ENCODE data around the gene FMO5.
"Not testable (repeated sequence)": the region's sequence is repeated elsewhere in the genome, so short reads cannot be mapped to it uniquely, and the experiment has no call there.

FMO5 gene

GRCh38 chr1:147204080-147204479 is 21.1 kb downstream of the FMO5 start:
- DNase-seq = no peak

- no peak for DNase-seq
These were observed 22.6 kb downstream of the FMO5 start for GRCh38 chr1:147202576-147202975.

GRCh38 chr1:147201786-147202185 is 23.4 kb downstream of the FMO5 start:
- DNase-seq = no peak

GRCh38 chr1:147201276-147201675 is 23.9 kb downstream of the FMO5 start:
- no peak for DNase-seq

- not testable (repeated sequence) for DNase-seq
These were observed 27.8 kb downstream of the FMO5 start for GRCh38 chr1:147197324-147197723.

GRCh38 chr1:147189514-147189913 is 35.6 kb downstream of the FMO5 start:
- DNase-seq = no peak

- DNase-seq = peak; percentile 74
These were observed 39.7 kb downstream of the FMO5 start for GRCh38 chr1:147185432-147185831.

GRCh38 chr1:147177611-147178380 is 47.3 kb downstream of the FMO5 start:
- no peak for DNase-seq

GRCh38 chr1:147172168-147173016 is 52.7 kb downstream of the FMO5 start, which contains the start of gene PRKAB2:
TSS of gene PRKAB2 (minus strand) at chr1:147172470. CDS start at chr1:147172144, 326 bp downstream.
- peak; percentile 90 for DNase-seq

- no peak for DNase-seq
These were observed 53.6 kb downstream of the FMO5 start for GRCh38 chr1:147171399-147172167.

GRCh38 chr1:147169840-147170674 is 55.1 kb downstream of the FMO5 start:
- no peak for DNase-seq

- DNase-seq = no peak
These were observed 56.0 kb downstream of the FMO5 start for GRCh38 chr1:147169171-147169570.

- DNase-seq = peak; percentile 38
These were observed 56.5 kb downstream of the FMO5 start for GRCh38 chr1:147168626-147169058.

GRCh38 chr1:147167365-147167764 is 57.8 kb downstream of the FMO5 start:
- DNase-seq = no peak

GRCh38 chr1:147163019-147163418 is 62.1 kb downstream of the FMO5 start:
- no peak for DNase-seq

- no peak for DNase-seq
These were observed 63.0 kb downstream of the FMO5 start for GRCh38 chr1:147162093-147162492.

- not testable (repeated sequence) for DNase-seq
These were observed 68.0 kb downstream of the FMO5 start for GRCh38 chr1:147157116-147157515.

GRCh38 chr1:147156642-147157041 is 68.5 kb downstream of the FMO5 start:
- no peak for DNase-seq

- DNase-seq = no peak
These were observed 72.4 kb downstream of the FMO5 start for GRCh38 chr1:147152772-147153171.

- DNase-seq = no peak
These were observed 73.9 kb downstream of the FMO5 start for GRCh38 chr1:147151244-147151643.

GRCh38 chr1:147142886-147143285 is 82.3 kb downstream of the FMO5 start:
- no peak for DNase-seq

Measured in NCI-H748 treated with DMSO at 0.1 percent for 48 hours (cell line).